Peyer's patch (tissue), 4 donors: Measurements from ENCODE around the gene ZNF598. TPM values are rescaled to one million over a fixed set of nuclear protein-coding genes. Genes with fewer than 3 reads are reported as not detected.
A peak's percentile ranks its signal among the peaks of the same experiment; 100 is the strongest.

ENCODE experiments used
- DNase-seq, 3 donors: peaks; one replicate each; pipeline ENCODE4 v3.0.0-alpha.2; 2017 to 2019
- H3K27ac ChIP-seq, 4 donors: fragments of 200-600 bp; sonication (generic); one replicate each; pipeline ENCODE4 v1.5.1; 2016 to 2019
- H3K27me3 ChIP-seq, 2 donors: fragments of 200-600 bp; sonication (generic); one replicate each; pipeline ENCODE4 v1.5.1; 2019
- H3K36me3 ChIP-seq, 3 donors: fragments of 200-600 bp; sonication (generic); one replicate each; pipeline ENCODE4 v1.5.1; 2016 to 2019
- H3K4me1 ChIP-seq, 4 donors: fragments of 200-600 bp; sonication (generic); one replicate each; pipeline ENCODE4 v1.5.1; 2016 to 2019
- H3K4me3 ChIP-seq, 4 donors: fragments of 200-600 bp; sonication (generic); 1 replicate in 3 of 4; 2 replicates in 1 of 4; pipeline ENCODE4 v1.5.1; 2016 to 2019; ENCODE audit warnings: mild to moderate bottlenecking in 1 of 4
- H3K9me3 ChIP-seq, 4 donors: fragments of 200-600 bp; sonication (generic); one replicate each; pipeline ENCODE4 v1.5.1; 2016 to 2019; ENCODE audit warnings: mild to moderate bottlenecking in 1 of 4
- POLR2A ChIP-seq, 2 donors: fragments of 450-650 bp; IDR thresholded peaks; one replicate each; pipeline ENCODE4 v1.5.1; 2017; ENCODE audit warnings: antibody characterized with exemption in 2 of 2, mild to moderate bottlenecking in 2 of 2, moderate library complexity in 2 of 2
- total RNA-seq, 4 donors: library from RNA; depleted of rRNA; stranded (reverse); fragments of >200 nt; gene quantifications; one replicate each; pipeline ENCODE4 v1.1.0, GENCODE V29; 2016
- TF ChIP-seq, protein P1 (sequence below), 6 experiments: fragments of 450-650 bp in 4 of 6; fragments of 200-600 bp in 2 of 6; sonication (generic) in 1 of 6; IDR thresholded peaks; one replicate each; pipeline ENCODE4 v1.5.1; 2017 to 2019; ENCODE audit warnings: antibody characterized with exemption in 6 of 6, mild to moderate bottlenecking in 3 of 6, moderate library complexity in 1 of 6

ZNF598 gene
- total RNA-seq, 4 donors from 2014 or later, result 48.5 to 84.0 (median 51.4) TPM

DNA sequence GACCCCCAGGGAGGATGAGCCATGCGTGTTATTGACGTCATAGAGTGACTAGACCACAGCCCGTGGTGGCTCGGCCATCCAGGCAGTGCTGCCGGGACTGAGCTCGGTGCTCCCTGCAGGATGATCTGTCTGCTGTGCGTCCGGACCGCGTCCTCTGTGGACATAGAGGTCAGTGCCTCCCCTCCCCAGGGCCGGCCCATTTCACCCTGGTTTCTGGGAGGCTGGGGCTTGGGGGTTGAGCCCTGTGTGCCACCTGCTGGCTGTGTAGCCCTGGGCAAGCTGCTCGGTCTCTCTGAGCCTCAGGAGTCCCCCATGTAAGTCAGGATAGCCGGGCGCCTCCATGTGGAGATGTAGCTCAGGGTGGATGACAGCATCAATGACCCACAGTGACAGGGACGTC is 46.5 kb upstream of the ZNF598 start:
- H3K4me1 ChIP-seq, result peaks cover 0 to 5% (median 0%) of the 10 kb centered on the region in 4 donors
- DNase-seq, result no peak
- no peaks in the 10 kb centered on the region for H3K9me3 ChIP-seq
- H3K27me3 ChIP-seq, result no peaks in the 10 kb centered on the region
- H3K27ac ChIP-seq, result no peak overlapping the region
- peaks cover 0 to 84% (median 0%) of the 10 kb centered on the region in 3 donors for H3K36me3 ChIP-seq
- H3K4me3 ChIP-seq, result no peak overlapping the region
- TF ChIP-seq, protein P1, sequence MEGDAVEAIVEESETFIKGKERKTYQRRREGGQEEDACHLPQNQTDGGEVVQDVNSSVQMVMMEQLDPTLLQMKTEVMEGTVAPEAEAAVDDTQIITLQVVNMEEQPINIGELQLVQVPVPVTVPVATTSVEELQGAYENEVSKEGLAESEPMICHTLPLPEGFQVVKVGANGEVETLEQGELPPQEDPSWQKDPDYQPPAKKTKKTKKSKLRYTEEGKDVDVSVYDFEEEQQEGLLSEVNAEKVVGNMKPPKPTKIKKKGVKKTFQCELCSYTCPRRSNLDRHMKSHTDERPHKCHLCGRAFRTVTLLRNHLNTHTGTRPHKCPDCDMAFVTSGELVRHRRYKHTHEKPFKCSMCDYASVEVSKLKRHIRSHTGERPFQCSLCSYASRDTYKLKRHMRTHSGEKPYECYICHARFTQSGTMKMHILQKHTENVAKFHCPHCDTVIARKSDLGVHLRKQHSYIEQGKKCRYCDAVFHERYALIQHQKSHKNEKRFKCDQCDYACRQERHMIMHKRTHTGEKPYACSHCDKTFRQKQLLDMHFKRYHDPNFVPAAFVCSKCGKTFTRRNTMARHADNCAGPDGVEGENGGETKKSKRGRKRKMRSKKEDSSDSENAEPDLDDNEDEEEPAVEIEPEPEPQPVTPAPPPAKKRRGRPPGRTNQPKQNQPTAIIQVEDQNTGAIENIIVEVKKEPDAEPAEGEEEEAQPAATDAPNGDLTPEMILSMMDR (IDR thresholded peaks at IDR 0.05), result peak in 1 of 6 experiments; percentile 17
- TF ChIP-seq POLR2A (IDR thresholded peaks at IDR 0.05), result no peak

DNA sequence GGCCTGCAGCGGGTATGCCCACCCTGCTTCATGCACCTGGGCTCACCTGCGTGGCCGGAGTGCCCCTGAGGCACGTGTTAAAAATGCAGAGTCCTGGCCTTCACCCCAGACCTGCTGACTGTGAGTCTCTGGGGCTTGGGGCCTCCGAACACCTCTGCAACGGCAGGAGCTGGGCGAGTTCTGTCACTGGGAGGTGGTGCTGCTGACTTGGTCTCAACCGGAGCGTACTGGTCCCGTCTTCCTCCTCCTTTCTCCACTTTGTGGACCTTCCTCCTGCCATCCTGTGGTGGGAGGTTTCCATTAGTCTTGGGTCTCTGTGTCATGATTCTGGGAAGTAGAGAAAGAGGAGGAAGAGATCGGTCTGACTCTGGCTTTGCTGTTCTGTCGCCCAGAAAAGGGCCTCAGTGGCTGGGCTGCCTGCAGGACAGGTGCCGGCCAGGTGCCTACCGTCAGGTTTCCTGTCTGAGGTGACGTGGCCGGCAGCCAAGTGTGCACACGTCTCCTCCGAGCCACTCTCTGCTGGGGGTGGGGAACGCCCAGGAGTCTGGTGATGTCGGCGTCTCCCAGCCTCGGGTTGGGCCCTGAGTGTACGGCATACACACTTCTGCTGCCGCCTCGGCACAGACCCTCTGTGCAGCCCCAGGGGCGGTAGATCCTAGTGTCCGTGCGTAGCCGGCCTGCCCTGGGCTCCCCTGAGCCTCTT is 45.1 kb upstream of the ZNF598 start:
- TF ChIP-seq, protein P1 (IDR thresholded peaks at IDR 0.05), result no peak
- no peak for TF ChIP-seq POLR2A (IDR thresholded peaks at IDR 0.05)
- H3K4me3 ChIP-seq, result no peak overlapping the region
- peak overlapping the region in 2 of 4 donors; percentile 17 to 40 for H3K27ac ChIP-seq
- no peaks in the 10 kb centered on the region for H3K9me3 ChIP-seq
- no peaks in the 10 kb centered on the region for H3K27me3 ChIP-seq
- DNase-seq, result peak in 2 of 3 donors; percentile 73 to 84
- H3K4me1 ChIP-seq, result peaks cover 0 to 5% (median 0%) of the 10 kb centered on the region in 4 donors
- H3K36me3 ChIP-seq, result peaks cover 0 to 83% (median 0%) of the 10 kb centered on the region in 3 donors

DNA sequence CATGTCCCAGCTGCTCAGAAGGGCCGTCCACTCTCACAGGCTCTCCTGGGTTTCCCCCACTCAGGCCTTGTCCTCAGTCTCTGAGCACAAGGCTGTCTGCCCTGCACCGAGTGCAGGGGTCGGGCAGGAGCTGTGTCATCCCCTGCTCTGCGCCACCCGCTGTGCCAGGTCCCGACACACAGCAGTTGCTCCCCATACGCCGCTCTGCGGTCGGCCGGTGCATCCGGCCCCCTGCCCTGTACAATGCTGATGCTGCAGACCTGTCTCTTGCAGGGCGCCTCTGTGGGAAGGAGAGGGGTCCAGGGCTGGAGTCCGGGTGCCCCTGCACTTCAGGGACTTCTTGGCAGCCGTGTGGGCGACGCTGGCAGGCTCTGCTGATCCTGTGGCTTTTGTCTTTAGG is 44.3 kb upstream of the ZNF598 start:
- H3K4me1 ChIP-seq, result peaks cover 0 to 8% (median under 1%) of the 10 kb centered on the region in 4 donors
- no peak overlapping the region for H3K27ac ChIP-seq
- H3K9me3 ChIP-seq, result no peaks in the 10 kb centered on the region
- no peaks in the 10 kb centered on the region for H3K27me3 ChIP-seq
- TF ChIP-seq, protein P1 (IDR thresholded peaks at IDR 0.05), result no peak
- no peak for TF ChIP-seq POLR2A (IDR thresholded peaks at IDR 0.05)
- no peak overlapping the region for H3K4me3 ChIP-seq
- H3K36me3 ChIP-seq, result peaks cover 0 to 80% (median 0%) of the 10 kb centered on the region in 3 donors
- DNase-seq, result no peak

GRCh38 chr16:2053211-2053610 is 43.6 kb upstream of the ZNF598 start:
- H3K27me3 ChIP-seq, result no peaks in the 10 kb centered on the region
- H3K36me3 ChIP-seq, result peaks cover 0 to 73% (median 0%) of the 10 kb centered on the region in 3 donors
- no peaks in the 10 kb centered on the region for H3K9me3 ChIP-seq
- TF ChIP-seq POLR2A (IDR thresholded peaks at IDR 0.05), result no peak
- TF ChIP-seq, protein P1 (IDR thresholded peaks at IDR 0.05), result no peak
- no peak overlapping the region for H3K27ac ChIP-seq
- no peak for DNase-seq
- H3K4me1 ChIP-seq, result peaks cover 0 to 12% (median 5%) of the 10 kb centered on the region in 4 donors
- no peak overlapping the region for H3K4me3 ChIP-seq

GRCh38 chr16:2048116-2048543 is 38.5 kb upstream of the ZNF598 start:
- DNase-seq, result peak in 1 of 3 donors; percentile 58

More at GRCh38 chr16:2048116-2048543, 38.5 kb upstream of the ZNF598 start:
- no peaks in the 10 kb centered on the region for H3K9me3 ChIP-seq
- TF ChIP-seq POLR2A (IDR thresholded peaks at IDR 0.05), result no peak
- TF ChIP-seq, protein P1 (IDR thresholded peaks at IDR 0.05), result no peak
- peak overlapping the region; percentile 55 to 77 (median 73) for H3K27ac ChIP-seq
- peaks cover 0 to 31% (median 0%) of the 10 kb centered on the region in 3 donors for H3K36me3 ChIP-seq
- peak overlapping the region; percentile 76 to 93 (median 88) for H3K4me3 ChIP-seq
- H3K27me3 ChIP-seq, result no peaks in the 10 kb centered on the region
- peaks cover 7 to 37% (median 11%) of the 10 kb centered on the region in 4 donors for H3K4me1 ChIP-seq
